GM19438 (cell line): ENCODE measurements around the gene DNAJC27.
A peak's percentile ranks its signal among the peaks of the same experiment; 100 is the strongest.

ENCODE experiments used
- ATAC-seq: cut with Tn5 transposase; IDR thresholded peaks from one replicate; pipeline ENCODE4 v1.9.1; 2021; ENCODE audit warnings: low read depth; ENCODE audit not compliant: unreplicated experiment

Gene DNAJC27

GRCh38 chr2:24926602-24927252 is 45.0 kb downstream of the DNAJC27 start:
- peak; percentile 51 for ATAC-seq

- ATAC-seq = no peak
Observed at GRCh38 chr2:24926220-24926601, 45.5 kb downstream of the DNAJC27 start.

- no peak for ATAC-seq
Observed at GRCh38 chr2:24925815-24926214, 45.9 kb downstream of the DNAJC27 start.

GRCh38 chr2:24924732-24925131 is 47.0 kb downstream of the DNAJC27 start:
- no peak for ATAC-seq

GRCh38 chr2:24924266-24924665 is 47.5 kb downstream of the DNAJC27 start:
- no peak for ATAC-seq

- ATAC-seq = no peak
Observed at GRCh38 chr2:24923106-24923505, 48.6 kb downstream of the DNAJC27 start.

- no peak for ATAC-seq
Observed at GRCh38 chr2:24922556-24922955, 49.2 kb downstream of the DNAJC27 start.

GRCh38 chr2:24920809-24921441 is 50.8 kb downstream of the DNAJC27 start:
- no peak for ATAC-seq

- ATAC-seq = peak; percentile 57
Observed at GRCh38 chr2:24920098-24920808, 51.5 kb downstream of the DNAJC27 start, which contains the start of gene ADCY3. Gene ADCY3, minus strand, starts transcription at chr2:24920237. Its CDS starts 1,250 bp downstream, at chr2:24918987.

GRCh38 chr2:24919506-24920097 is 52.2 kb downstream of the DNAJC27 start:
- ATAC-seq = peak; percentile 28

- ATAC-seq = peak; percentile 27
Observed at GRCh38 chr2:24919037-24919505, 52.7 kb downstream of the DNAJC27 start.

- no peak for ATAC-seq
Observed at GRCh38 chr2:24918326-24919036, 53.3 kb downstream of the DNAJC27 start.

- ATAC-seq = no peak
Observed at GRCh38 chr2:24917731-24918325, 53.9 kb downstream of the DNAJC27 start.

- no peak for ATAC-seq
Observed at GRCh38 chr2:24917086-24917485, 54.7 kb downstream of the DNAJC27 start.

- no peak for ATAC-seq
Observed at GRCh38 chr2:24915796-24916195, 56.0 kb downstream of the DNAJC27 start.

- ATAC-seq = no peak
Observed at GRCh38 chr2:24915175-24915574, 56.6 kb downstream of the DNAJC27 start.

GRCh38 chr2:24914713-24915112 is 57.0 kb downstream of the DNAJC27 start:
- no peak for ATAC-seq

- no peak for ATAC-seq
Observed at GRCh38 chr2:24913911-24914310, 57.8 kb downstream of the DNAJC27 start.

GRCh38 chr2:24912986-24913385 is 58.8 kb downstream of the DNAJC27 start:
- ATAC-seq = no peak

GRCh38 chr2:24912523-24912922 is 59.2 kb downstream of the DNAJC27 start:
- no peak for ATAC-seq
